ENCODE data around the gene DDX31.
A peak's percentile ranks its signal among the peaks of the same experiment; 100 is the strongest.
"Not testable (repeated sequence)": the region's sequence is repeated elsewhere in the genome, so short reads cannot be mapped to it uniquely, and the experiment has no call there.

The DDX31 gene

GRCh38 chr9:132669698-132670456 lies at the start of gene DDX31:
Gene DDX31, minus strand, starts transcription at chr9:132669983. Its CDS starts 49 bp downstream, at chr9:132669934.
- ATAC-seq = peak; percentile 85 to 88

- ATAC-seq = not testable (repeated sequence)
These were observed 48.7 kb upstream of the DDX31 start for GRCh38 chr9:132718381-132718928.

DNA sequence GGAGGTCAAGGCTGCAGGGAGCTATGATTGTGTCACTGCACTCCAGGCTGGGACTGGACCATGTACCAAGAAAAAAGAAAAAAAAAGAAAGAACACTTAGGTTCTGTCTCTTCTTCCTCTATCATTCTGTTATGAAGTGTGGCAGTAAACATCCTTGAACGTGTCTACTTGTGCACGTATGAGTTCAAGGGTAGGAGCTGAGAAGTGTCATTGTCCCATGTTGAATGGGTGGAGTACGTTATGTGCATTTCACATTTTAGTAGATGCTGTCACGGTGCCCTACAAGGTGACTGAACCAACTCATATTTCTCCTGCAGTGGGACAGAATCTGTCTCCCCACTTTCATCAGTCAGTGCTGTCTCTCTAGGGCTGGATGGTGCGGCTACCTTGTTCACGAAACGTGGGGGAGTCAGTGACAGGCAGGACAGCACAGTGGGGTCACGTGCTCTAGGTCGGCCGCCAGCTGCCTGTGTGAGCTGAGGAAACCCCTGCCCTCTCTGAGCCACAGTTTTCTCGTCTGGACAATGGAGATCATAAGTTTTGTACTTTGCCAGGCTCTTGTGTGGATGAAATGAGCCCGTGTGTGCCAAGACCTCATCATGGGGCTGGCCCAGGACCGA lies 47.7 kb upstream of the DDX31 start:
- ATAC-seq = no peak

DNA sequence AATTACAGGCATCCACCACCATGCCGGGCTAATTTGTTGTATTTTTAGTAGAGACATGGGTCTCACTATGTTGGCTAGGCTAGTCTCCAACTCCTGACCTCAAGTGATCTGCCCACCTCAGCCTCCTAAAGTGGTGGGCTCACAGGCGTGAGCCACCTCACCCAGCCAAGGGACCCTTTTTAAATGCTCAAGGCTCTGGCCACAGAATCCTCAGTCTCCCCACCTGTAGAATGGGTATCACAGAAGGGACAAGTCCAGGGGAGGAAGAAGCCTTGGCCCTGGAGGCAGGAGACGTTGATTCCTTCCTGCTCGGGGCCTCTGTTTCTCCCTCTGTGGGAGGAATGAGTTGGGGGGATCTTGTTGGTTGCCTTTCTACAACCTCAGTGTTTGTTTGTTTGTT lies 46.2 kb upstream of the DDX31 start:
- ATAC-seq = no peak

GRCh38 chr9:132712753-132713152 lies 43.0 kb upstream of the DDX31 start:
- peak in 1 of 2 donors; percentile 45 for ATAC-seq

DNA sequence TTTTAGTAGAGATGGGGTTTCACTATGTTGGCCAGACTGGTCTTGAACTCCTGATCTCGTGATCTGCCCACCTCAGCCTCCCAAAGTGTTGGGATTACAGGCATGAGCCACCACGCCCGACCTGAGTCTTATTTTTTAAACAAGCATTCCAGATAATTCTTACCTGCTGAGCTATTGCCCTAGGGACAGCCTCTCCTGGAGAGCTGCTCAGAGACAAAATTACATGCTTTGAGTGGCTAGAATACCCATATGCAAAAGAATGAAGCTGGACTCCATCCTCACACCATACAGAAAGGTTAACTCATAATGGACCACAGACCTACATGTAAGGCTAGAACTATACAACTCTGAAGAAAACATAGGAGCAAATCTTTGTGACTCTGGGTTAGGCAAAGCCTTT lies 42.1 kb upstream of the DDX31 start:
- no peak for ATAC-seq

- ATAC-seq = not testable (repeated sequence)
These were observed 41.4 kb upstream of the DDX31 start for GRCh38 chr9:132711152-132711551.

GRCh38 chr9:132710333-132710732 lies 40.5 kb upstream of the DDX31 start:
- no peak for ATAC-seq

- ATAC-seq = no peak
These were observed 39.1 kb upstream of the DDX31 start for GRCh38 chr9:132708769-132709430.

- no peak for ATAC-seq
These were observed 38.5 kb upstream of the DDX31 start for GRCh38 chr9:132708239-132708638.

- no peak for ATAC-seq
These were observed 33.6 kb upstream of the DDX31 start for GRCh38 chr9:132703336-132703735.

- no peak for ATAC-seq
These were observed 32.5 kb upstream of the DDX31 start for GRCh38 chr9:132702254-132702653.

DNA sequence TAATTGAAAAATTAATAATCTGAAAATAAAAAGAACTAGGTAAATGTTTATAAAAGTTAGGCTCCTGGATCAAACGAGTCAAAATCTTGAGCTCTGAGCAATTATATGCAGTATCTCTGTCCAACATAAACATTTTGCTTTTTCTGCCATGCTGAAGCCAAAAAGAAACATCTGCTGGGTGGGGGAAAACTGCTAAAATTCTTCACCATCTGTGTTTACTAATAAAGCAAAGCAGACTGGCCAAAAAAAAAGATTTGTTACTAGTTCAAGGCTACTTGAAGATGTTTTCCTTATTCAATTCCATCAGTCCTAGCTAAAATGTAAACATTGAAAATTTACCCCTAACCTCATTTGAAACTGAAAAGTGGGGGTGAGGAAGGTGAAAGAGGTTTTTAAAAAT lies 30.2 kb upstream of the DDX31 start:
- ATAC-seq = no peak

DNA sequence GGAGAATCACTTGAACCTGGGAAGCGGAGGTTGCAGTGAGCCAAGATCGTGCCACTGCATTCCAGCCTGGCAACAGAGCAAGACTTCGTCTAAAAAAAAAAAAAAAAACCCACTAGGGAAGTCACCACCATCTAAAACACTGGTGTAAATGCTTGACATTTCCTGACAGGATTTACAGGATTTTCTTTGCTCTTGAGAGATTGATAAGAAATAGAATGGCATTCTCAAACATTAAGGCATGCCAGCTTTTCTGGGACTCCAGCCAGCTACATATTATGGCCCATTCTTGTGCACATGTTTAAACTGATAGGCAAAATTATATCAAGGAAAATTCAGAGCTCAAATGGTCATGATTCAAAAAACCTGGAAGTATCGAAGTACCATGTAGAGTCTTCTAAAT lies 29.2 kb upstream of the DDX31 start:
- ATAC-seq = no peak

GRCh38 chr9:132697230-132697629 lies 27.4 kb upstream of the DDX31 start:
- no peak for ATAC-seq

GRCh38 chr9:132694144-132694543 lies 24.4 kb upstream of the DDX31 start:
- peak; percentile 86 to 92 for ATAC-seq

- ATAC-seq = no peak
These were observed 20.9 kb upstream of the DDX31 start for GRCh38 chr9:132690696-132691095.

- ATAC-seq = no peak
These were observed 14.1 kb upstream of the DDX31 start for GRCh38 chr9:132683873-132684272.

DNA sequence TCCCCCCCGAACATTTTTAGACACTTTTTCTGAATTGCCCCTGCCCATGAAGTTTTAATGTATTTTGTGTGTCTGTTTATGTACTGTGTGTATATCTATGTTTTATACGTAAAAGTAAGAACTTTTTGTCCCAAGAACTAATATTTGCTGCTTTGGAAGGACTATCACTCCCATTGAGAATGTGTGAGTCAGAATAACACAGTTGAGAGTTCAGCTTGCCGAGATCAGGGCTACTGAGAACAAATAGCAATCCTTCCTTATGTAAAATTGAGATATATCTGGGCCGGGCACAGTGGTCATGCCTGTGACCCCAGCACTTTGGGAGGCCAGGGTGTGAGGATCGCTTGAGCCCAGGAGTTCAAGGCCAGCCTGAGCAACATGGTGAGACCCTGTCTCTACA lies 11.8 kb upstream of the DDX31 start:
- no peak for ATAC-seq

- ATAC-seq = peak; percentile 92 to 95
These were observed 10.3 kb upstream of the DDX31 start for GRCh38 chr9:132679946-132680625.

- no peak for ATAC-seq
These were observed 8.2 kb upstream of the DDX31 start for GRCh38 chr9:132677976-132678375.

- no peak for ATAC-seq
These were observed 4.7 kb upstream of the DDX31 start for GRCh38 chr9:132674485-132674884.

DNA sequence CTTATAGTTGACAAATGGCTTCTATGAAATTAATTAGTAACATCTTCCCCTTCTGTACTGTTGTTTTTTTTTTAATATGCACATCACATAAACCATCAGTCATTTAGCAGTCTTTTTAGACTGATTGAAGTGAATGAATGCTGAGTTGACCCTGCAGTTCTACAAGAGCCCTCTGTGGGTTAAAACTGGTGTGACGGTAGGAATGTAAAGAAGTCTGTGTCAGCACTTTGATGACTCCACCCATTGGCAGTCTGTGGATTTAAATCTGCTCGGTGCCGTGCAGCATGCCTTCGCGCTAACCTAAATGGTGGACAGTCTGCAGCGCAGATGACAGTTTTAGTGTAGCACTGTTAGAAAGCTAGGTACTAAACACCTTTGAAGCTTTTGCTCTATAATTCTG lies 3.6 kb upstream of the DDX31 start:
- ATAC-seq = peak; percentile 1 to 3
